ENCODE measurements around the gene BLTP3A. TPM values are rescaled to one million over a fixed set of nuclear protein-coding genes. Genes with fewer than 3 reads are reported as not detected.
A peak's percentile ranks its signal among the peaks of the same experiment; 100 is the strongest.
"Not testable (repeated sequence)": the region's sequence is repeated elsewhere in the genome, so short reads cannot be mapped to it uniquely, and the experiment has no call there.

BLTP3A gene
- total and polyA plus RNA-seq, 3 donors from 2014 or later, result 34.6 to 44.1 (median 37.0) TPM

DNA sequence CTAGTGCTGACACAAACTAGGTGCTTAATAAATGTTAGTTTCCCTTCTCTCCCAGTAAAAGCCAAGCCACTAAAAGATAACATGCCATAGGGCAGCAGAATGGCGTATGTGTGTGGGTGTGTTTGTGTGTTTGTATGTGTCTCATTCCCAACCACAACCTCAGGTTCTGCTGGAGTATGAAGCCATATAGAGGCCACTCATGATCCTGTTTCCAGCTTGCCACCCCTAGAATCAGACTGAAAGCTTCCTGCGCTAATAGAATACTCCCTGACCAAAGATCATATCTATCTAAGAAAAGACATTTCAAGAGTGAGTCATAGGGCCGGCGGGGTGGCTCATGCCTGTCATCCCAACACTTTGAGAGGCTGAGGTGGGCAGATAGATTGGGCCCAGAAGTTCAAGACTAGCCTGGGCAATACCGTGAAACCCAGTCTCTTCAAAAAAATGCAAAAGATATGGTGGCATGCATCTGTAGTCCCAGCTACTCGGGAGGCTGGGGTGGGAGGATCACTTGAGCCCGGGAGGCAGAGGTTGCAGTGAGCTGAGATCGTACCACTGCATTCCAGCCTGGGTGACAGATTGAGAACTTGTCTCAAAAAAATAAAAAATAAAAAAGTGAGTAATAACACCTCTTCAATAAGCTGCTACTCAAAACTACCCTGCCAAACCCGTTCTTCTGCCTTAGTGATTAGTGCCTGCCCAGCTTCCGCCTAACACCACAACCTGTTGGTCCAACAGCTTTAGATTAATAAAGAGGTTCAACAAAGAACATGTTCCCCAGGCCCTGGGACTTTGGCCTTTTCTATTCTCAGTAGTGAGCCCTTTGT lies 46.4 kb upstream of the BLTP3A start:
- intact Hi-C loops (cut with DNase I; ENCODE audit: low total_unique reads), result no loop called here
- DNase-seq, result no peak
- Histone ChIP-seq H3K27me3 (no peaks in the 10 kb centered on the region), H3K4me3 (no peak overlapping the region), H3K4me1 (no peaks in the 10 kb centered on the region), H3K9me3 (no peaks in the 10 kb centered on the region), H3K36me3 (ENCODE audit: low read depth, missing control alignments) (no peaks in the 10 kb centered on the region), H3K27ac (no peak overlapping the region)
- TF ChIP-seq, protein P1, sequence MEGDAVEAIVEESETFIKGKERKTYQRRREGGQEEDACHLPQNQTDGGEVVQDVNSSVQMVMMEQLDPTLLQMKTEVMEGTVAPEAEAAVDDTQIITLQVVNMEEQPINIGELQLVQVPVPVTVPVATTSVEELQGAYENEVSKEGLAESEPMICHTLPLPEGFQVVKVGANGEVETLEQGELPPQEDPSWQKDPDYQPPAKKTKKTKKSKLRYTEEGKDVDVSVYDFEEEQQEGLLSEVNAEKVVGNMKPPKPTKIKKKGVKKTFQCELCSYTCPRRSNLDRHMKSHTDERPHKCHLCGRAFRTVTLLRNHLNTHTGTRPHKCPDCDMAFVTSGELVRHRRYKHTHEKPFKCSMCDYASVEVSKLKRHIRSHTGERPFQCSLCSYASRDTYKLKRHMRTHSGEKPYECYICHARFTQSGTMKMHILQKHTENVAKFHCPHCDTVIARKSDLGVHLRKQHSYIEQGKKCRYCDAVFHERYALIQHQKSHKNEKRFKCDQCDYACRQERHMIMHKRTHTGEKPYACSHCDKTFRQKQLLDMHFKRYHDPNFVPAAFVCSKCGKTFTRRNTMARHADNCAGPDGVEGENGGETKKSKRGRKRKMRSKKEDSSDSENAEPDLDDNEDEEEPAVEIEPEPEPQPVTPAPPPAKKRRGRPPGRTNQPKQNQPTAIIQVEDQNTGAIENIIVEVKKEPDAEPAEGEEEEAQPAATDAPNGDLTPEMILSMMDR (IDR thresholded peaks at IDR 0.05), result no peak
- TF ChIP-seq POLR2A (IDR thresholded peaks at IDR 0.05), result no peak
- WGBS, 2 donors, result 88 to 89% methylated on average over 10 of the region's 10 CpGs

GRCh38 chr6:34746104-34746846 lies 45.6 kb upstream of the BLTP3A start:
- Histone ChIP-seq H3K4me1 (no peaks in the 10 kb centered on the region), H3K9me3 (no peaks in the 10 kb centered on the region), H3K36me3 (ENCODE audit: low read depth, missing control alignments) (no peaks in the 10 kb centered on the region), H3K27ac (no peak overlapping the region), H3K27me3 (no peaks in the 10 kb centered on the region), H3K4me3 (no peak overlapping the region)
- DNase-seq, result no peak
- intact Hi-C loops (cut with DNase I; ENCODE audit: low total_unique reads), result no loop called here
- TF ChIP-seq, protein P1 (IDR thresholded peaks at IDR 0.05), result no peak
- TF ChIP-seq POLR2A (IDR thresholded peaks at IDR 0.05), result no peak
- 79 to 83% methylated on average over 6 of the region's 6 CpGs for whole genome bisulfite sequencing, 2 donors

GRCh38 chr6:34748757-34749156 lies 43.1 kb upstream of the BLTP3A start:
- no peaks in the 10 kb centered on the region for H3K27me3 ChIP-seq
- intact Hi-C loops (cut with DNase I; ENCODE audit: low total_unique reads), result no loop called here
- 83 to 93% methylated on average over 2 of the region's 2 CpGs for WGBS, 2 donors

DNA sequence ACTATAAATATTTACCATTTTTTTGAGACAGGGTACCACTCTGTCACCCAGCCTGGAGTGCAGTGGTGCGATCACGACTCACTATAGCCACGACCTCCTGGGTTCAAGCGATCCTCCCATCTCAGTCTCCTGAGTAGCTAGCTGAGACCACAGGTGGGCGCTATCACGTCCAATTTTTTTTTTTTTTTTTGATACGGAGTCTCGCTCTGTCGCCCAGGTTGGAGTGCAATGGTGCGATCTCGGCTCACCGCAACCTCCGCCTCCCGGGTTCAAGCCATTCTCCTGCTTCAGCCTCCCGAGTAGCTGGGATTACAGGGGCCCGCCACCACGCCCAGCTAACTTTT lies 35.4 kb upstream of the BLTP3A start:
- TF ChIP-seq, protein P1 (IDR thresholded peaks at IDR 0.05), result peak; percentile 35 to 45 (median 43)
- not testable (repeated sequence) for H3K4me1 ChIP-seq; H3K36me3 ChIP-seq (ENCODE audit: low read depth, missing control alignments); H3K9me3 ChIP-seq; H3K27me3 ChIP-seq
- Histone ChIP-seq H3K27ac (peak overlapping the region; percentile 77 to 91), H3K4me3 (peak overlapping the region; percentile 63 to 75)
- peak; percentile 38 for DNase-seq
- intact Hi-C loops (cut with DNase I; ENCODE audit: low total_unique reads), result loop anchor here (5.0 kb wide), 1 partner anchor 59 kb away; the partner anchor contains the start of gene ILRUN
- WGBS, 2 donors, result 19 to 30% methylated on average over 15 to 17 of the region's 17 CpGs

More at GRCh38 chr6:34748757-34749156, 43.1 kb upstream of the BLTP3A start:
- no peak for DNase-seq
- H3K27ac ChIP-seq, result no peak overlapping the region
- no peak overlapping the region for H3K4me3 ChIP-seq
- TF ChIP-seq, protein P1 (IDR thresholded peaks at IDR 0.05), result no peak
- TF ChIP-seq POLR2A (IDR thresholded peaks at IDR 0.05), result no peak
- no peaks in the 10 kb centered on the region for H3K9me3 ChIP-seq
- H3K36me3 ChIP-seq (ENCODE audit: low read depth, missing control alignments), result no peaks in the 10 kb centered on the region
- H3K4me1 ChIP-seq, result no peaks in the 10 kb centered on the region
